Lower leg skin (tissue), 4 donors: ENCODE results near the gene ROR2. TPM values are rescaled to one million over a fixed set of nuclear protein-coding genes. Genes with fewer than 3 reads are reported as not detected.
A peak's percentile ranks its signal among the peaks of the same experiment; 100 is the strongest.

Source experiments
- DNase-seq, 2 donors: peaks; one replicate each; pipeline ENCODE4 v3.0.0-alpha.2; 2019; ENCODE audit warnings: low spot score in 2 of 2
- H3K4me3 ChIP-seq: fragments of 200-600 bp; sonication (generic); 2 replicates; pipeline ENCODE4 v1.5.1; 2017; ENCODE audit warnings: mild to moderate bottlenecking, low read depth; ENCODE audit not compliant: poor library complexity, severe bottlenecking
- POLR2A ChIP-seq, 2 donors: fragments of 450-650 bp; IDR thresholded peaks; one replicate each; pipeline ENCODE4 v1.6.1; 2016 to 2017; ENCODE audit warnings: antibody characterized with exemption in 2 of 2, mild to moderate bottlenecking in 1 of 2, moderate library complexity in 1 of 2
- WGBS, 2 donors: methylation state at CpG; one replicate each; pipeline ENCODE4 v1.1.5; 2018; 5-methylcytosine and 5-hydroxymethylcytosine counted together
- intact Hi-C: fragments of 100-400 bp; cut with DNase I; formaldehyde crosslinking; loops from one replicate; pipeline ENCODE4 v1.15.0; 2023; ENCODE audit warnings: low total_unique reads
- total RNA-seq, 4 donors: library from RNA; depleted of rRNA; stranded (reverse); fragments of >200 nt; gene quantifications; one replicate each; pipeline ENCODE4 v1.1.0, GENCODE V29; 2016
- TF ChIP-seq, protein P1 (sequence below), 3 donors: fragments of 450-650 bp; IDR thresholded peaks; one replicate each; pipeline ENCODE4 v1.5.1; 2016; ENCODE audit warnings: antibody characterized with exemption in 3 of 3, mild to moderate bottlenecking in 3 of 3, moderate library complexity in 2 of 3

Gene ROR2
- total RNA-seq, 4 donors from 2014 or later: 2.3 to 8.7 (median 5.8) TPM

DNA sequence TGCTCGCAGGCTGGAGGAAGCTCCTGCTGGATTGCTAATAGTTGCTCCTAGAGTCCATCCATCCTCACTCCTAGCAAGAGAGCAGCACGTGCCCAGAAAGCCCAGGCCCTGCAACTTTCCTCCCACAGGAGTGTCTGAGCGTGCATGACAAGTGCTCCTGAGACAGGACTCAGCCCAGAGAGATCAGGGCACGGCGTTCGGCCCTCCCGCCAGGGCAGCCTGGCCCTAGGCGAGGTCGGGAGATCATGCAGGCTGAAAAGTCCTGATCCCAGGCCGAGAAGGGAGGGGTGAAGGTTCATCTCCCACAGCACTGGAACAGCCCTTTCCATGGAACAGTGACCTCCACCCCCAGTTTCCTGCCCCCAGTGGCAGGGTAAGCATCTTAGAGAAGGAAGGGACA is 94.8 kb downstream of the ROR2 start:
- intact Hi-C loops: no loop called here
- no peak overlapping the region for H3K4me3 ChIP-seq
- peak in 1 of 2 donors; percentile 61 for DNase-seq
- WGBS, 2 donors: 85 to 88% methylated on average over 10 of the region's 10 CpGs
- TF ChIP-seq, protein P1, sequence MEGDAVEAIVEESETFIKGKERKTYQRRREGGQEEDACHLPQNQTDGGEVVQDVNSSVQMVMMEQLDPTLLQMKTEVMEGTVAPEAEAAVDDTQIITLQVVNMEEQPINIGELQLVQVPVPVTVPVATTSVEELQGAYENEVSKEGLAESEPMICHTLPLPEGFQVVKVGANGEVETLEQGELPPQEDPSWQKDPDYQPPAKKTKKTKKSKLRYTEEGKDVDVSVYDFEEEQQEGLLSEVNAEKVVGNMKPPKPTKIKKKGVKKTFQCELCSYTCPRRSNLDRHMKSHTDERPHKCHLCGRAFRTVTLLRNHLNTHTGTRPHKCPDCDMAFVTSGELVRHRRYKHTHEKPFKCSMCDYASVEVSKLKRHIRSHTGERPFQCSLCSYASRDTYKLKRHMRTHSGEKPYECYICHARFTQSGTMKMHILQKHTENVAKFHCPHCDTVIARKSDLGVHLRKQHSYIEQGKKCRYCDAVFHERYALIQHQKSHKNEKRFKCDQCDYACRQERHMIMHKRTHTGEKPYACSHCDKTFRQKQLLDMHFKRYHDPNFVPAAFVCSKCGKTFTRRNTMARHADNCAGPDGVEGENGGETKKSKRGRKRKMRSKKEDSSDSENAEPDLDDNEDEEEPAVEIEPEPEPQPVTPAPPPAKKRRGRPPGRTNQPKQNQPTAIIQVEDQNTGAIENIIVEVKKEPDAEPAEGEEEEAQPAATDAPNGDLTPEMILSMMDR (IDR thresholded peaks at IDR 0.05): no peak
- no peak for TF ChIP-seq POLR2A (IDR thresholded peaks at IDR 0.05)

DNA sequence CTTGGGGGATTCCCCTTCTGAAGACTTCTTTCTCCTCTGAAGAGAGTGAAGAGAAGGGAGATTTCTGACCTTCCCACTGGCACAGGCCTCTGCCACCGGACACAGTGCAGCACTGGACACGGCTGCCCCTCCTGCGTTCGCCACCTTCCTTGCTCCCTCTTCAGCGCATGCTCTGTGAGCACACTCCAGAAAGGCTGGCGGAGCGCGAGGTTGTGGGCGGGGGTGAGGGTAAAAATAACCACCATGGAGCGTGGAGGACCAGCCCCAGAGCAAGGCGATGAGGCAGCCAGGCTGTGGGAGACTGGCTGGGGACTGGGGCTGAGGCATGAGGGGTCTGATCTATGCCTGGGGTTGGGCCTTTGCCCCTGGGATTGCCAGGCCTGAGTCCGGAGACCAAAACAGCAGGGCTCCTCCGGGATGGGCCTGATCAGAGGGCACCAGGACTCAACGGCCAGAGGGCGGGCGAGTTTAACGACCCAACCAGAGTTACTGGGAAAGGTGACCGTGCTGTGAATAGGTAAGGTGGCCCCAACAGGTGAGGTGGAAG is 97.2 kb downstream of the ROR2 start:
- DNase-seq: no peak
- intact Hi-C loops: no loop called here
- H3K4me3 ChIP-seq: no peak overlapping the region
- TF ChIP-seq POLR2A (IDR thresholded peaks at IDR 0.05): no peak
- TF ChIP-seq, protein P1 (IDR thresholded peaks at IDR 0.05): no peak
- WGBS, 2 donors: 93 to 94% methylated on average over 18 of the region's 18 CpGs

DNA sequence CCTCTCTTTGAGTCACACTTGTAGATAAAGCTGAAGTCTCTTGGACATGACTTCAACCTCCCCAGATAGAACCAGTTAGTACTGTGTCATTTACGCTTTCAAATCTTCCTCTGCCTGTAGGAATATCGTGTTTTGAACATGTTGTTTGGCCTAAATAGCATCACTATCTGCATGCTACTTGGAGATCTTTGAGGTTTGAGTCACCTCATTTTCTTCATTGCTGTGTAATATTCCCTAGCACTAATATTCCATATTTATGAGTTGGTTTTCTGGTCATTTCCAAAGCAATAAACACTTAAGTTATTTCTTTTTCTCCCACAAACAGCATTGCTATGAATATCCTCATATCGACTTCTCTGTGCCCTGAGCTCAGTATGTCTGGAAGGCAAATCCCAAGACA is 100.3 kb downstream of the ROR2 start:
- intact Hi-C loops: no loop called here
- TF ChIP-seq, protein P1 (IDR thresholded peaks at IDR 0.05): no peak
- TF ChIP-seq POLR2A (IDR thresholded peaks at IDR 0.05): no peak
- no peak for DNase-seq
- WGBS, 2 donors: 90 to 95% methylated on average over 3 of the region's 3 CpGs
- H3K4me3 ChIP-seq: no peak overlapping the region

DNA sequence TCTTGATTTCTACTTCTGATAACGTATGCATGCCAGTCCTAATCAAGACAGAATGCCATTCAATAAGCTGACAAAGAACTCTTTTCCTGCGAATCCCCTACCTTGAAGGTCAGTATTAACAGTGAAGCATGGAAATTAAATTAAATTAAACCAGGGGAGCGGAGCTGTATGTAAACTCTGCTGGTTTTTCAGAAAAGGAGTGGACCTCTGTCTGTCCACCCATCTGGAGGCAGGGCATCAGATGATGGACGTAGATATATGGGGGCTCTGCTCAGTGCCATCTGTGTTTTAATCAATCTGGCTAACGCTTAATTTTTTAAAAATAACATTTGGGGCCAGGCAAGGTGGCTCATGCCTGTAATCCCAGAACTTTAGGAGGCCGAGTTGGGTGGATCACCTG is 101.9 kb downstream of the ROR2 start:
- no peak for DNase-seq
- H3K4me3 ChIP-seq: no peak overlapping the region
- 53 to 60% methylated on average over 6 of the region's 6 CpGs for WGBS, 2 donors
- TF ChIP-seq, protein P1 (IDR thresholded peaks at IDR 0.05): no peak
- no peak for TF ChIP-seq POLR2A (IDR thresholded peaks at IDR 0.05)
- intact Hi-C loops: no loop called here

DNA sequence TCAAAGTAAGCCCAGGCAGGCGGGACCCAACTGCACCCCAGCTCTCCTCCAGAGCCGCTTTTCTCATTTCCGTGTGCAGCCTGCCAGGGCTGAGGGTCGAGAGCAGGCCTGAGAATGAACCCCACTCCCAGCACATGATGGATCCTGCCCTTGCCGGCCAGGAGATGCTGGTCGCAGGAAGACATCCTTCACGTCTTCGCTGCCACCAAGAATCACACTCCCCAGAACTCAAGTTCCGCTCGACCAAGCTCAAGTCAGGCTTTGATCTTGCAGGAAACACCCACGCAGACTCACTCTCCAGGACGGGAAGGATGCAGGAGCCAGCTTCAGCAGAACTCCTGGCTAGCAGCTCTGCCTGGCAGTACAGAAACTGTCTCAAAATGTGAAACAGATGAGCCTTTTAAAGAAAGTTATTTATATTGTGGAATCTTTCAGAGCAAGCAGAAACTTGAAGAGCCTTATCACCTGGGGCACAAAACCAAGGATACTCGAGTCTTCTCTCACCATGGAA is 102.4 kb downstream of the ROR2 start:
- peak in 1 of 2 donors; percentile 82 for DNase-seq
- 15 to 16% methylated on average over 13 of the region's 13 CpGs for WGBS, 2 donors
- H3K4me3 ChIP-seq: no peak overlapping the region
- intact Hi-C loops: no loop called here
- no peak for TF ChIP-seq POLR2A (IDR thresholded peaks at IDR 0.05)
- TF ChIP-seq, protein P1 (IDR thresholded peaks at IDR 0.05): no peak

DNA sequence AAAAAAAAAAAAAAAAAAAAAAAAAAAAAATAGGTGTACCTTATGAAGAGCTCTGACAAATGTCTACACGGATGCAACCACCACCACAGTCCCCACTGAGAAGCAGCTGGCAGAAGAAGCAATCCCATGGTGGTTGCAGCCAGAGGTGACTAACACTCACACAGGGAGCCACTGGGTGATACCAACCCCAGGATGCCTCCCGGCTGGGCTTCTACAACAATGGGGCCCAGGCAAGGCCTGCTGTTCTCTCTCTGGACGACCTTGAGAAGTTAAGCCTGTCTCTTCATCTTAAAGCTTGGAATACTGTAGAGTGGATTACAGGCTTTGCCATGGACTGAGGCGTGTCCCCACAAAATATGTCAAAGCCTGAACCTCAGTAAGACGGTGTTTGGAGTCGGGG is 104.1 kb downstream of the ROR2 start:
- DNase-seq: no peak
- H3K4me3 ChIP-seq: no peak overlapping the region
- intact Hi-C loops: no loop called here
- 93 to 94% methylated on average over 6 of the region's 6 CpGs for WGBS, 2 donors
- TF ChIP-seq POLR2A (IDR thresholded peaks at IDR 0.05): no peak
- TF ChIP-seq, protein P1 (IDR thresholded peaks at IDR 0.05): no peak
